ENCODE data around the gene NLRP6. TPM values are rescaled to one million over a fixed set of nuclear protein-coding genes. Genes with fewer than 3 reads are reported as not detected.

The NLRP6 gene
- total and polyA plus RNA-seq, 12 donors: 0.07 to 0.25 (median 0.10) TPM; not detected in 6

- no peak for TF ChIP-seq CTCF (IDR thresholded peaks at IDR 0.05)
- Histone ChIP-seq H3K9me3 (no peaks in the 10 kb centered on the region), H3K27ac (no peak overlapping the region), H3K36me3 (peaks cover 0 to 33% (median 0%) of the 10 kb centered on the region in 9 donors), H3K4me1 (peaks cover 0 to 28% (median 10%) of the 10 kb centered on the region in 9 donors), H3K27me3 (peaks cover 0 to 49% (median 30%) of the 10 kb centered on the region in 7 donors), H3K4me3 (no peak overlapping the region)
- intact Hi-C loops (cut with DNase I): no loop called here
- WGBS, 2 donors: 77 to 82% methylated on average over 35 of the region's 35 CpGs
- no peak for DNase-seq
- ATAC-seq: no peak
Measured at GRCh38 chr11:296171-297050, 18.2 kb downstream of the NLRP6 start.

GRCh38 chr11:297051-297585, 18.9 kb downstream of the NLRP6 start:
- ATAC-seq: peak in 2 of 8 donors; percentile 5 to 14
- peaks cover 0 to 29% (median 0%) of the 10 kb centered on the region in 9 donors for H3K36me3 ChIP-seq
- 64 to 78% methylated on average over 13 of the region's 13 CpGs for WGBS, 2 donors
- H3K27ac ChIP-seq: no peak overlapping the region
- DNase-seq: peak in 1 of 2 donors; percentile 5
- H3K27me3 ChIP-seq: peaks cover 0 to 49% (median 30%) of the 10 kb centered on the region in 7 donors
- no peak for TF ChIP-seq CTCF (IDR thresholded peaks at IDR 0.05)
- H3K4me3 ChIP-seq: no peak overlapping the region
- H3K9me3 ChIP-seq: no peaks in the 10 kb centered on the region
- peaks cover 0 to 28% (median 10%) of the 10 kb centered on the region in 9 donors for H3K4me1 ChIP-seq
- intact Hi-C loops (cut with DNase I): no loop called here

GRCh38 chr11:297586-298405, 19.6 kb downstream of the NLRP6 start:
- 55 to 67% methylated on average over 26 of the region's 26 CpGs for WGBS, 2 donors
- Histone ChIP-seq H3K36me3 (peaks cover 0 to 22% (median 0%) of the 10 kb centered on the region in 9 donors), H3K27me3 (peaks cover 0 to 50% (median 30%) of the 10 kb centered on the region in 7 donors), H3K27ac (no peak overlapping the region), H3K9me3 (no peaks in the 10 kb centered on the region), H3K4me1 (peaks cover 0 to 28% (median 10%) of the 10 kb centered on the region in 9 donors), H3K4me3 (no peak overlapping the region)
- TF ChIP-seq CTCF (IDR thresholded peaks at IDR 0.05): no peak
- DNase-seq (no peak), ATAC-seq (peak; percentile 11 to 48 (median 34))
- intact Hi-C loops (cut with DNase I): no loop called here
